ENCODE measurements around the gene PTPRN2.
A peak's percentile ranks its signal among the peaks of the same experiment; 100 is the strongest.
"Not testable (repeated sequence)": the region's sequence is repeated elsewhere in the genome, so short reads cannot be mapped to it uniquely, and the experiment has no call there.

The PTPRN2 gene

GRCh38 chr7:157952841-157953645 is 634.6 kb downstream of the PTPRN2 start:
- no peak for DNase-seq

GRCh38 chr7:157952050-157952667 is 635.5 kb downstream of the PTPRN2 start:
- no peak for DNase-seq

- DNase-seq, result no peak
Measured at GRCh38 chr7:157951300-157952049, 636.1 kb downstream of the PTPRN2 start.

GRCh38 chr7:157949711-157950110 is 637.9 kb downstream of the PTPRN2 start:
- DNase-seq, result no peak

- no peak for DNase-seq
Measured at GRCh38 chr7:157947504-157947903, 640.1 kb downstream of the PTPRN2 start.

- no peak for DNase-seq
Measured at GRCh38 chr7:157946398-157947060, 641.1 kb downstream of the PTPRN2 start.

GRCh38 chr7:157945401-157945800 is 642.2 kb downstream of the PTPRN2 start:
- no peak for DNase-seq

GRCh38 chr7:157944734-157945291 is 642.8 kb downstream of the PTPRN2 start:
- DNase-seq, result no peak

GRCh38 chr7:157944051-157944450 is 643.6 kb downstream of the PTPRN2 start:
- DNase-seq, result no peak

GRCh38 chr7:157943561-157943960 is 644.1 kb downstream of the PTPRN2 start:
- DNase-seq, result no peak

- no peak for DNase-seq
Measured at GRCh38 chr7:157941210-157941609, 646.4 kb downstream of the PTPRN2 start.

- DNase-seq, result no peak
Measured at GRCh38 chr7:157940497-157940896, 647.1 kb downstream of the PTPRN2 start.

- DNase-seq, result no peak
Measured at GRCh38 chr7:157938211-157938610, 649.4 kb downstream of the PTPRN2 start.

- no peak for DNase-seq
Measured at GRCh38 chr7:157937406-157937805, 650.2 kb downstream of the PTPRN2 start.

- DNase-seq, result no peak
Measured at GRCh38 chr7:157936976-157937375, 650.6 kb downstream of the PTPRN2 start.

GRCh38 chr7:157935721-157936120 is 651.9 kb downstream of the PTPRN2 start:
- not testable (repeated sequence) for DNase-seq

- DNase-seq, result peak; percentile 0
Measured at GRCh38 chr7:157933219-157934155, 654.1 kb downstream of the PTPRN2 start.

- DNase-seq, result peak; percentile 0
Measured at GRCh38 chr7:157932498-157933218, 655.0 kb downstream of the PTPRN2 start.

GRCh38 chr7:157930926-157931466 is 656.6 kb downstream of the PTPRN2 start:
- no peak for DNase-seq

- no peak for DNase-seq
Measured at GRCh38 chr7:157930441-157930840, 657.2 kb downstream of the PTPRN2 start.

GRCh38 chr7:157929671-157930070 is 658.0 kb downstream of the PTPRN2 start:
- no peak for DNase-seq
